ENCODE data around the gene SFXN2.

- no peak for TF ChIP-seq CTCF (IDR thresholded peaks at IDR 0.05)
- no peak for TF ChIP-seq POLR2A (IDR thresholded peaks at IDR 0.05)
These were observed 36.4 kb upstream of the SFXN2 start for GRCh38 chr10:102678068-102678400.

Measured in adrenal gland (tissue), 5 donors.